H1 (cell line): ENCODE measurements around the gene FBN1. TPM values are rescaled to one million over a fixed set of nuclear protein-coding genes. Genes with fewer than 3 reads are reported as not detected.

Experiments
- CTCF ChIA-PET: fragments of 300-600 bp; sonication (Branson Sonifier 250); formaldehyde crosslinking; loops from one replicate; lab custom pipeline; 2021; ENCODE audit not compliant: partially characterized antibody; lab: Charles Lee
- POLR2A ChIA-PET: fragments of 300-600 bp; sonication (Branson Sonifier 250); formaldehyde crosslinking; loops from one replicate; lab custom pipeline; 2021; ENCODE audit warnings: inconsistent platforms; ENCODE audit not compliant: partially characterized antibody; lab: Charles Lee
- DNase-seq, 2 experiments: peaks; one replicate each; pipeline versions ENCODE4 v3.0.0 to v3.0.0-alpha.2; 2010 to 2022; ENCODE audit warnings: low spot score in 2 of 2, low read depth in 1 of 2, mixed read lengths in 1 of 2
- FAIRE-seq: peaks from 2 replicates; lab custom pipeline; 2011; peaks lifted over from hg19 to GRCh38; lab: Jason Lieb, UNC
- H2AFZ ChIP-seq: 2 replicates; pipeline ENCODE4 v1.8.1; 2012; ENCODE audit warnings: low read length, inconsistent platforms
- H2AK5ac ChIP-seq: 2 replicates; pipeline ENCODE4 v1.6.1; 2013; ENCODE audit warnings: low read depth, low read length
- H2BK120ac ChIP-seq: replicated peaks from 2 replicates; pipeline ENCODE3; 2013; ENCODE audit warnings: low read depth, low read length, inconsistent platforms
- H2BK12ac ChIP-seq: 2 replicates; pipeline ENCODE4 v1.6.1; 2013; ENCODE audit warnings: low read depth, low read length
- H2BK15ac ChIP-seq: 2 replicates; pipeline ENCODE4 v1.6.1; 2013; ENCODE audit warnings: low read length
- H2BK20ac ChIP-seq: 2 replicates; pipeline ENCODE4 v1.6.1; 2013; ENCODE audit warnings: low read length
- H2BK5ac ChIP-seq: 2 replicates; pipeline ENCODE4 v1.6.1; 2013; ENCODE audit warnings: low read depth, low read length
- H3K14ac ChIP-seq: 2 replicates; pipeline ENCODE4 v1.6.1; 2013; ENCODE audit warnings: inconsistent platforms; ENCODE audit not compliant: insufficient read length
- H3K18ac ChIP-seq: 2 replicates; pipeline ENCODE4 v1.6.1; 2013; ENCODE audit warnings: low read length; ENCODE audit errors: extremely low read depth
- H3K23ac ChIP-seq: 2 replicates; pipeline ENCODE4 v1.6.1; 2013; ENCODE audit warnings: inconsistent platforms; ENCODE audit not compliant: insufficient read length
- H3K23me2 ChIP-seq: 2 replicates; pipeline ENCODE4 v1.6.1; 2013; ENCODE audit warnings: low read depth, low read length
- H3K27ac ChIP-seq: 2 replicates; pipeline ENCODE4 v1.6.1; 2011; ENCODE audit warnings: low read depth, low read length, inconsistent platforms
- H3K27me3 ChIP-seq, 4 experiments: replicated peaks in 1 of 4; 1 replicate in 1 of 4; 2 replicates in 3 of 4; pipeline versions ENCODE4 v1.6.1 to v1.8.1; 2011 to 2013; ENCODE audit warnings: low read length in 3 of 4, mild to moderate bottlenecking in 3 of 4, inconsistent platforms in 2 of 4, mixed read lengths in 2 of 4, moderate library complexity in 1 of 4; ENCODE audit not compliant: control insufficient read depth in 3 of 4, insufficient read depth in 3 of 4; ENCODE audit errors: extremely low read depth in 1 of 4
- H3K36me3 ChIP-seq, 4 experiments: 2 replicates each; pipeline versions ENCODE4 v1.6.1 to v1.8.1; 2011 to 2013; ENCODE audit warnings: mild to moderate bottlenecking in 4 of 4, low read length in 3 of 4, moderate library complexity in 2 of 4, control low read depth in 1 of 4, inconsistent platforms in 1 of 4; ENCODE audit not compliant: insufficient read depth in 4 of 4, control insufficient read depth in 2 of 4
- H3K4ac ChIP-seq: replicated peaks from 2 replicates; pipeline ENCODE3; 2013; ENCODE audit warnings: low read length, low read depth, mixed read lengths, inconsistent platforms; ENCODE audit not compliant: insufficient read length
- H3K4me1 ChIP-seq, 4 experiments: replicated peaks in 1 of 4; 1 replicate in 1 of 4; 2 replicates in 3 of 4; pipeline versions ENCODE4 v1.6.1 to v1.8.1; 2011 to 2013; ENCODE audit warnings: low read length in 3 of 4, inconsistent platforms in 2 of 4, mixed read lengths in 1 of 4; ENCODE audit not compliant: insufficient read depth in 4 of 4, control insufficient read depth in 3 of 4
- H3K4me2 ChIP-seq, 2 experiments: 2 replicates each; pipeline versions ENCODE4 v1.6.1 to v1.8.1; 2011 to 2013; ENCODE audit warnings: low read depth in 2 of 2, low read length in 2 of 2, control low read depth in 1 of 2, inconsistent platforms in 1 of 2, mild to moderate bottlenecking in 1 of 2; ENCODE audit not compliant: insufficient read depth in 1 of 2
- H3K4me3 ChIP-seq, 4 experiments: fragments of 200-600, 300-600 bp in 1 of 4; sonication (generic), shearing (Covaris generic), sonication (Bioruptor Twin) in 1 of 4; 2 replicates each; pipeline versions ENCODE4 v1.5.1 to v1.8.1; 2011 to 2016; ENCODE audit warnings: low read length in 4 of 4, low read depth in 3 of 4, control low read depth in 2 of 4, inconsistent platforms in 2 of 4, mild to moderate bottlenecking in 2 of 4, mixed read lengths in 1 of 4, moderate library complexity in 1 of 4; ENCODE audit not compliant: insufficient read depth in 2 of 4; ENCODE audit errors: extremely low read depth in 1 of 4
- H3K56ac ChIP-seq: replicated peaks from 2 replicates; pipeline ENCODE3; 2013; ENCODE audit warnings: low read depth, mild to moderate bottlenecking, mixed read lengths, low read length, inconsistent platforms; ENCODE audit not compliant: insufficient read length
- H3K79me1 ChIP-seq: 2 replicates; pipeline ENCODE4 v1.6.1; 2013; ENCODE audit warnings: low read depth, low read length, control low read depth
- H3K79me2 ChIP-seq, 2 experiments: 2 replicates each; pipeline versions ENCODE4 v1.6.1 to v1.8.1; 2012 to 2013; ENCODE audit warnings: low read length in 2 of 2, mild to moderate bottlenecking in 2 of 2, inconsistent platforms in 1 of 2; ENCODE audit not compliant: insufficient read depth in 2 of 2, control insufficient read depth in 1 of 2
- H3K9ac ChIP-seq, 4 experiments: replicated peaks in 1 of 4; 1 replicate in 1 of 4; 2 replicates in 3 of 4; pipeline versions ENCODE4 v1.6.1 to v1.8.1; 2011 to 2013; ENCODE audit warnings: low read depth in 3 of 4, low read length in 3 of 4, control low read depth in 2 of 4, mild to moderate bottlenecking in 2 of 4, moderate library complexity in 2 of 4, inconsistent platforms in 1 of 4; ENCODE audit errors: extremely low read depth in 1 of 4
- H3K9me3 ChIP-seq, 2 experiments: 2 replicates each; pipeline versions ENCODE4 v1.6.1 to v1.8.1; 2012 to 2013; ENCODE audit warnings: mild to moderate bottlenecking in 2 of 2, moderate library complexity in 2 of 2, control low read depth in 1 of 2, inconsistent platforms in 1 of 2, low read depth in 1 of 2, low read length in 1 of 2, mixed read lengths in 1 of 2; ENCODE audit not compliant: insufficient read depth in 2 of 2
- H4K20me1 ChIP-seq, 2 experiments: replicated peaks in 1 of 2; 2 replicates each; pipeline versions ENCODE3 to v1.8.1; 2011 to 2013; ENCODE audit warnings: inconsistent platforms in 2 of 2, low read length in 2 of 2, mild to moderate bottlenecking in 1 of 2; ENCODE audit not compliant: insufficient read depth in 2 of 2, control insufficient read depth in 1 of 2
- H4K5ac ChIP-seq: 2 replicates; pipeline ENCODE4 v1.6.1; 2013; ENCODE audit warnings: low read length, low read depth, mixed read lengths, inconsistent platforms; ENCODE audit not compliant: insufficient read length
- H4K8ac ChIP-seq: 2 replicates; pipeline ENCODE4 v1.8.0; 2013; ENCODE audit warnings: mild to moderate bottlenecking, moderate library complexity, low read length, inconsistent platforms; ENCODE audit not compliant: insufficient read depth; ENCODE audit errors: extremely low read depth
- H4K91ac ChIP-seq: replicated peaks from 2 replicates; pipeline ENCODE3; 2013; ENCODE audit warnings: low read length, mixed read lengths, inconsistent platforms; ENCODE audit not compliant: insufficient read length
- CBX5 ChIP-seq: fragments of 300-800, 300-1000 bp; sonication (generic); IDR thresholded peaks from 2 replicates; pipeline ENCODE4 v1.7.1; 2016; ENCODE audit warnings: antibody characterized with exemption, low read length, low read depth
- CHD2 ChIP-seq: IDR thresholded peaks from 2 replicates; pipeline ENCODE4 v1.6.1; 2012; ENCODE audit warnings: low read length, improper control_type of control experiment
- CTBP2 ChIP-seq: IDR thresholded peaks from 2 replicates; pipeline ENCODE4 v1.7.0; 2011; ENCODE audit warnings: borderline replicate concordance, mild to moderate bottlenecking, moderate library complexity, mixed read lengths, low read length; ENCODE audit not compliant: insufficient read depth, insufficient read length
- EGR1 ChIP-seq: IDR thresholded peaks from 2 replicates; pipeline ENCODE4 v1.6.1; 2011; ENCODE audit warnings: low read depth, low read length, borderline replicate concordance
- EP300 ChIP-seq, 2 experiments: IDR thresholded peaks; 1 replicate in 1 of 2; 2 replicates in 1 of 2; pipeline ENCODE4 v1.6.1; 2011 to 2012; ENCODE audit warnings: low read depth in 2 of 2, low read length in 2 of 2, mild to moderate bottlenecking in 2 of 2, borderline replicate concordance in 1 of 2, inconsistent platforms in 1 of 2, moderate library complexity in 1 of 2
- EZH2 ChIP-seq: fragments of 200-600 bp; sonication (generic); IDR thresholded peaks from 2 replicates; pipeline ENCODE4 v1.7.1; 2012; ENCODE audit warnings: low read depth, mild to moderate bottlenecking, moderate library complexity, low read length, inconsistent platforms; ENCODE audit not compliant: severe bottlenecking
- GABPA ChIP-seq: IDR thresholded peaks from 2 replicates; pipeline ENCODE4 v1.6.1; 2011; ENCODE audit warnings: mild to moderate bottlenecking, low read length, moderate library complexity, borderline replicate concordance; ENCODE audit not compliant: insufficient read depth
- JUND ChIP-seq: IDR thresholded peaks from 2 replicates; pipeline ENCODE4 v1.6.1; 2011; ENCODE audit warnings: mild to moderate bottlenecking, improper control_type of control experiment, low read length
- POLR2A ChIP-seq, 2 experiments: IDR thresholded peaks; 1 replicate in 1 of 2; 2 replicates in 1 of 2; pipeline ENCODE4 v1.6.1; 2011; ENCODE audit warnings: low read depth in 2 of 2, low read length in 2 of 2, mild to moderate bottlenecking in 2 of 2; ENCODE audit errors: control extremely low read depth in 1 of 2
- RNF2 ChIP-seq: fragments of 200-900, 300-1000 bp; sonication (generic); IDR thresholded peaks from 2 replicates; pipeline ENCODE4 v1.7.1; 2016; ENCODE audit warnings: borderline replicate concordance, low read depth, mild to moderate bottlenecking, antibody characterized with exemption, low read length; ENCODE audit not compliant: poor library complexity, severe bottlenecking; ENCODE audit errors: missing control alignments
- RXRA ChIP-seq: IDR thresholded peaks from 2 replicates; pipeline ENCODE4 v1.6.1; 2011; ENCODE audit warnings: low read depth, mild to moderate bottlenecking, low read length, moderate library complexity; ENCODE audit not compliant: insufficient read depth
- SIX5 ChIP-seq: IDR thresholded peaks from 2 replicates; pipeline ENCODE4 v1.6.1; 2011; ENCODE audit warnings: mild to moderate bottlenecking, low read depth, low read length
- SP2 ChIP-seq: IDR thresholded peaks from 2 replicates; pipeline ENCODE4 v1.6.1; 2012; ENCODE audit warnings: mild to moderate bottlenecking, low read length, inconsistent platforms
- SUZ12 ChIP-seq: fragments of 200-600 bp; sonication (generic); IDR thresholded peaks from 2 replicates; pipeline ENCODE4 v1.6.1; 2012; ENCODE audit warnings: mild to moderate bottlenecking, inconsistent platforms, low read length, moderate library complexity, mixed read lengths
- TBP ChIP-seq: IDR thresholded peaks from 2 replicates; pipeline ENCODE4 v1.6.1; 2011; ENCODE audit warnings: low read depth, low read length, improper control_type of control experiment
- WGBS, 2 experiments: shearing (Covaris generic) in 1 of 2; methylation state at CpG; one replicate each; pipeline versions ENCODE4 v1.1.6 to v1.1.7; 2013 to 2015; ENCODE audit warnings: low lambda C conversion rate in 2 of 2, mixed read lengths in 2 of 2, inconsistent platforms in 1 of 2, low coverage in 1 of 2, missing lambda C conversion rate in 1 of 2; ENCODE audit not compliant: insufficient replicate concordance in 2 of 2, insufficient coverage in 1 of 2, insufficient read length in 1 of 2; ENCODE audit errors: extremely low coverage in 1 of 2, missing lambda C conversion rate in 1 of 2; 5-methylcytosine and 5-hydroxymethylcytosine counted together
- polyA plus RNA-seq, 7 experiments: library from polyadenylated mRNA; depleted of rRNA in 3 of 7; stranded (reverse) in 5 of 7; unstranded in 2 of 7; fragments of >200 nt in 5 of 7; fragments of 200-250 nt in 2 of 7; gene quantifications; 1 replicate in 5 of 7; 2 replicates in 1 of 7; 4 replicates in 1 of 7; pipeline versions ENCODE4 v1.2.1 to v1.2.3, GENCODE V29; 2011 to 2013; ENCODE audit warnings: missing spikeins in 2 of 7, mixed read lengths in 2 of 7
- total RNA-seq: library from RNA; stranded (reverse); fragmentation: NEBNext Ultra II Directional; extraction: Animal tissue kit (Norgen Biotek cat#: 25700); gene quantifications from 2 replicates; pipeline ENCODE4 v1.2.1, GENCODE V29; 2021

The FBN1 gene
- total and polyA plus RNA-seq, 2 of the 8 experiments (the other 6 are each of a cell fraction or from before 2014, with no cell fraction given) = 3.0 to 4.0 TPM

DNA sequence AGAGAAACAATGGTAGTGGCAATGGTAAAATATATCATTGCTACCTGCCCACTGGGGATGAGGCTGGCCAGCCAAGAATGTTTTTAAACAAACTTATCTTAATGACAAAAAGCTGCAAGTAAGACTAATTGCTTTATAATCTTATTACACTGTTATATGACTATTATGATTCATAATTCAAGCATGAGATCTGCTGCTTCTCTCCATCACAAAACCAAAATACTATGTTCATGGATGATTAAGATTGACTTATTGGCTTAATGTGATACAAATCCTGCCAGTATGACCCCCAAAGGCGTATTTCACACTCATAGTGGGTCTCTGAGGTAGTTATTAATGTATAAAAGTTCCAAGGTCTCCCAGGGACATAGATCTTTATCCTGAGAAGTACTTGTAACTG, 52.6 kb downstream of the FBN1 start:
- CTCF ChIA-PET = no interaction called here
- H2BK120ac ChIP-seq = no peak overlapping the region
- H2AK5ac ChIP-seq = no peak overlapping the region
- no peaks in the 10 kb centered on the region for H3K79me1 ChIP-seq
- no peaks in the 10 kb centered on the region for H3K27me3 ChIP-seq
- H4K91ac ChIP-seq = no peak overlapping the region
- no peak overlapping the region for H3K4ac ChIP-seq
- 55% methylated on average over 1 of the region's 1 CpG; no CpG with 5 or more reads in 1 of the 2 experiments for WGBS, 2 experiments
- no peaks in the 10 kb centered on the region for H3K9me3 ChIP-seq
- H4K5ac ChIP-seq = no peak overlapping the region
- H3K4me3 ChIP-seq = no peak overlapping the region
- no peak overlapping the region for H2BK20ac ChIP-seq
- no peak overlapping the region for H2BK12ac ChIP-seq
- H2BK15ac ChIP-seq = no peak overlapping the region
- DNase-seq = no peak
- H2AFZ ChIP-seq = no peak overlapping the region
- no peaks in the 10 kb centered on the region for H4K20me1 ChIP-seq
- H3K9ac ChIP-seq = no peak overlapping the region
- H3K14ac ChIP-seq = no peak overlapping the region
- no peak overlapping the region for H4K8ac ChIP-seq
- POLR2A ChIA-PET = no interaction called here
- H3K56ac ChIP-seq = no peak overlapping the region
- H3K36me3 ChIP-seq = no peaks in the 10 kb centered on the region
- H3K27ac ChIP-seq = no peak overlapping the region
- H3K4me1 ChIP-seq = peaks cover 0 to 3% (median 0%) of the 10 kb centered on the region in 4 experiments; a peak in 2 of 7 replicates
- no peak overlapping the region for H3K23ac ChIP-seq
- no peak overlapping the region for H3K18ac ChIP-seq
- H3K4me2 ChIP-seq = no peak overlapping the region
- no peaks in the 10 kb centered on the region for H3K23me2 ChIP-seq
- H2BK5ac ChIP-seq = no peak overlapping the region
- H3K79me2 ChIP-seq = no peaks in the 10 kb centered on the region
- FAIRE-seq = no peak
- TF ChIP-seq SIX5 (no peak), JUND (no peak), EP300 (IDR thresholded peaks at IDR 0.05; ENCODE audit: borderline replicate concordance in 1 of 2, low read depth in 2 of 2, low read length in 2 of 2) (no peak), EZH2 (no peak), RNF2 (no peak), POLR2A (IDR thresholded peaks at IDR 0.05; ENCODE audit: control extremely low read depth in 1 of 2, low read depth in 2 of 2, low read length in 2 of 2) (no peak), CTBP2 (no peak), GABPA (no peak), SUZ12 (no peak), CBX5 (no peak), CHD2 (no peak), SP2 (no peak), EGR1 (no peak), TBP (no peak), RXRA (no peak)
